ENCODE results near the gene TNFRSF11A.

DNA sequence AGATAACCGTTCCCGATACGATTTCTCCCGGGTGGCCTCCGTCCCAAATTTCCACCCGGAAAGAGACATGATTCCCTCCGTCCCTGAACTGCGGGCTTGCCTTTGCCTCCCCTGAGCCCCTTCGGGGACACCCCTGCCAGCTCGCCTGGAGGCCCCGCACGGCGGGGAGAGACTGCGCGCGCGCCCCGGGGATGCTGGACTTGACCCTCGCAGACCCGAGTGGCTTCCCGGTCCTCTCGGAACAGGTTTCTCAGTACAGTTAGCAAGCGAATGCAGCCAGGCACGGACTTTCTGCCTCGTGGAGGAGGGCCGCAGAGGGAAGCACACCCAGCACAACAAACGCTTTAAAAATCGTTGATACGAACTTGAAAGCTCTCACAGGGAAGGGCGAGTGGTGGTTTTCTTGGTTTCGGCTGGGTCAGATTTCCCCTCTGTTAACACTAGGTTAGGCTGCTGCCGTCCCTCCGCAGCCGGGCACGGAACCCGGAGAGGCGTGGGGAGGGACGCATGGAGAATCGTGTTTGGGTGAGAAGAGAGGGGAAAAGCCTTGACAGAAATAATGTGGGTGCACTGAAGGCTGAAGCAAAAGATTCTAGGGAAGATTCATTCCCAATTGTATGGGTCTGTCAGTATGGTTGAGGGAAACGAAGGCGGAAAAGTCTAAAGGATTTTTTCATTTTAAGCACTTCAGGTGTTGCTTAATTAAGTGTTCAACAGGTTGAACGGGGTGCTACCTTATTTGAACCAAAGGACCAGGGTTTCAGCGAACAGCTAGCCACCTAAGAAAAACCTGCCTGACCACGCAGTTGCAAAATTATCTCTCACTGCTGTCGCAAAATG lies 916 bp downstream of the TNFRSF11A start:
- no peak for TF ChIP-seq POLR2AphosphoS5 (IDR thresholded peaks at IDR 0.05; ENCODE audit: borderline replicate concordance, low read depth, low read length)
- no peak for TF ChIP-seq EZH2 (IDR thresholded peaks at IDR 0.05)
- TF ChIP-seq FOXP2 (optimal IDR thresholded peaks at IDR 0.05; ENCODE audit: control extremely low read depth, extremely low read length, insufficient read depth): no peak
